ENCODE results near the gene NDST4. TPM values are rescaled to one million over a fixed set of nuclear protein-coding genes. Genes with fewer than 3 reads are reported as not detected.

NDST4 gene
- total RNA-seq, 1 donor from 2014 or later, result not detected

DNA sequence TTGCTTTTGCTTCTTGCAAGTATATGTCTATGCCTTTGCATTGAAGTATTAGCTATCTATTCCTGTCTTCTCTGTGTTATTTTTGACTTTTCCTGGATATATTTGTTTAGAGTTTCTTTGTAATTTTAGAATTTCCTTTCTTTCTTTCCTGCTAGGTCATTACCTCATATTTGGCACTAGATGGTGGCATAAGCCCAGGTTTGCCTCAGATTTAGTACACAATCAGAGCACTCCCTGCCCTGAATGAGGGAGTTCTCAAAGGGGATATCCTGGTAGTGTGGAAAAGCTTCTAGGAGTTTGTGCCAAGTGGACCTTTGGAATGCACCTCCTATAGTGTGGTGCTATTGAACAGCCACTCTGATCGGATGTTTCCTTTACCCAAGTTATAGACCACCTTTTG lies 333.2 kb downstream of the NDST4 start:
- Mint-ChIP-seq H3K27me3 (no peaks in the 10 kb centered on the region), H3K9me3 (no peaks in the 10 kb centered on the region), H3K4me3 (no peak overlapping the region), H3K4me1 (no peaks in the 10 kb centered on the region), H3K27ac (no peak overlapping the region), H3K36me3 (ENCODE audit: low read depth) (no peaks in the 10 kb centered on the region)
- intact Hi-C loops (cut with micrococcal nuclease), result no loop called here
- no peak for DNase-seq
